SK-N-SH (cell line): ENCODE data around the gene CCDC185.

Source experiments
- ELF1 ChIP-seq: IDR thresholded peaks from 2 replicates; pipeline ENCODE4 v1.4.0; 2012
- EP300 ChIP-seq, 2 experiments: IDR thresholded peaks; 2 replicates each; pipeline versions ENCODE4 v1.4.0 to v1.6.1; 2012; ENCODE audit warnings: borderline replicate concordance in 1 of 2, low read depth in 1 of 2, low read length in 1 of 2
- EZH2phosphoT487 ChIP-seq: fragments of 200-600 bp; sonication (generic); IDR thresholded peaks from 2 replicates; pipeline ENCODE4 v1.6.1; 2017; ENCODE audit warnings: low read depth, mixed run types, mild to moderate bottlenecking, antibody characterized with exemption, moderate library complexity, borderline replicate concordance
- FOSL2 ChIP-seq: IDR thresholded peaks from 2 replicates; pipeline ENCODE4 v1.4.0; 2012; ENCODE audit warnings: low read depth, mild to moderate bottlenecking, moderate library complexity, borderline replicate concordance
- FOXM1 ChIP-seq: IDR thresholded peaks from 2 replicates; pipeline ENCODE4 v1.4.0; 2012; ENCODE audit warnings: low read depth, mild to moderate bottlenecking
- GABPA ChIP-seq: IDR thresholded peaks from 2 replicates; pipeline ENCODE4 v1.4.0; 2012; ENCODE audit warnings: low read depth, mild to moderate bottlenecking
- MXI1 ChIP-seq: IDR thresholded peaks from 2 replicates; pipeline ENCODE4 v1.6.1; 2012; ENCODE audit warnings: mild to moderate bottlenecking, low read depth, low read length, improper control_type of control experiment
- POLR2AphosphoS5 ChIP-seq: IDR thresholded peaks from 2 replicates; pipeline ENCODE4 v1.6.1; 2012; ENCODE audit warnings: low read depth, low read length
- RXRA ChIP-seq: IDR thresholded peaks from 2 replicates; pipeline ENCODE4 v1.4.0; 2012; ENCODE audit warnings: low read depth, mild to moderate bottlenecking, borderline replicate concordance
- SMC3 ChIP-seq: IDR thresholded peaks from 2 replicates; pipeline ENCODE4 v1.6.1; 2012; ENCODE audit warnings: low read depth, low read length, improper control_type of control experiment
- TEAD4 ChIP-seq: IDR thresholded peaks from 2 replicates; pipeline ENCODE4 v1.4.0; 2012; ENCODE audit warnings: mild to moderate bottlenecking, borderline replicate concordance; ENCODE audit not compliant: insufficient read depth
- USF1 ChIP-seq: IDR thresholded peaks from 2 replicates; pipeline ENCODE4 v1.4.0; 2012; ENCODE audit warnings: low read depth, borderline replicate concordance
- TF ChIP-seq, protein P1 (sequence below): fragments of 200-600 bp; sonication (generic); IDR thresholded peaks from 2 replicates; pipeline ENCODE4 v1.6.1; 2017; ENCODE audit warnings: antibody characterized with exemption, mild to moderate bottlenecking, moderate library complexity

DNA sequence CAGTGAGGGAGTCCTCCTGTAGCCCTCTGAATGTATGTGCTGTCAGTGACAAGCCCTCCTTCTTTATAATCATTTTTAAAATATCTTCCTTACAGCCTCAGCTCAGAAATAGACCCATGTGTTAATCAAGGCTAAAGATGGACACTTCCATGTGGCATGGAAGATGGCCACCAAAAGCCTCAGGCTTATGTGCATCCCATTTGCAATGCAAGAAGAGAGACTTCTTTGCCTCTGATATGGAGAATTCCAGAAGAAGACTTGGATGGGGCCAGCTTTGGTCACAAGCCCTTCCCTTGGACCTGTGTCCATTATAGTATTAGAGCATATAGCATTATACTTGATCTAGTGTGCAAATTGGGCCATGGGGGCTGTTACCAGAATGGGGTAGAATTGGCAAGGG lies 18.5 kb downstream of the CCDC185 start:
- TF ChIP-seq, protein P1, sequence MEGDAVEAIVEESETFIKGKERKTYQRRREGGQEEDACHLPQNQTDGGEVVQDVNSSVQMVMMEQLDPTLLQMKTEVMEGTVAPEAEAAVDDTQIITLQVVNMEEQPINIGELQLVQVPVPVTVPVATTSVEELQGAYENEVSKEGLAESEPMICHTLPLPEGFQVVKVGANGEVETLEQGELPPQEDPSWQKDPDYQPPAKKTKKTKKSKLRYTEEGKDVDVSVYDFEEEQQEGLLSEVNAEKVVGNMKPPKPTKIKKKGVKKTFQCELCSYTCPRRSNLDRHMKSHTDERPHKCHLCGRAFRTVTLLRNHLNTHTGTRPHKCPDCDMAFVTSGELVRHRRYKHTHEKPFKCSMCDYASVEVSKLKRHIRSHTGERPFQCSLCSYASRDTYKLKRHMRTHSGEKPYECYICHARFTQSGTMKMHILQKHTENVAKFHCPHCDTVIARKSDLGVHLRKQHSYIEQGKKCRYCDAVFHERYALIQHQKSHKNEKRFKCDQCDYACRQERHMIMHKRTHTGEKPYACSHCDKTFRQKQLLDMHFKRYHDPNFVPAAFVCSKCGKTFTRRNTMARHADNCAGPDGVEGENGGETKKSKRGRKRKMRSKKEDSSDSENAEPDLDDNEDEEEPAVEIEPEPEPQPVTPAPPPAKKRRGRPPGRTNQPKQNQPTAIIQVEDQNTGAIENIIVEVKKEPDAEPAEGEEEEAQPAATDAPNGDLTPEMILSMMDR = no peak
- TF ChIP-seq EP300 (IDR thresholded peaks at IDR 0.05; ENCODE audit: borderline replicate concordance in 1 of 2, low read depth in 1 of 2, low read length in 1 of 2) (no peak), TEAD4 (no peak), RXRA (no peak), ELF1 (no peak), USF1 (no peak), POLR2AphosphoS5 (no peak), FOSL2 (no peak), FOXM1 (no peak), EZH2phosphoT487 (no peak), MXI1 (no peak), GABPA (no peak), SMC3 (no peak)
